MG63 (cell line): ENCODE measurements around the gene PPEF1. TPM values are rescaled to one million over a fixed set of nuclear protein-coding genes. Genes with fewer than 3 reads are reported as not detected.
"Not testable (repeated sequence)": the region's sequence is repeated elsewhere in the genome, so short reads cannot be mapped to it uniquely, and the experiment has no call there.

Experiments
- DNase-seq: peaks from one replicate; pipeline ENCODE4 v3.0.0-alpha.2; 2020
- H3K27me3 ChIP-seq: fragments of 250-450 bp; sonication (Bioruptor Pico); 2 replicates; pipeline ENCODE4 v1.5.1; 2020; ENCODE audit warnings: mild to moderate bottlenecking, moderate library complexity
- H3K36me3 ChIP-seq: fragments of 250-450 bp; sonication (Bioruptor Pico); 2 replicates; pipeline ENCODE4 v1.5.1; 2020; ENCODE audit warnings: mild to moderate bottlenecking, moderate library complexity
- H3K4me3 ChIP-seq: fragments of 250-450 bp; sonication (Bioruptor Pico); 2 replicates; pipeline ENCODE4 v1.5.1; 2020; ENCODE audit warnings: mild to moderate bottlenecking, moderate library complexity
- H3K9me3 ChIP-seq: fragments of 250-450 bp; sonication (Bioruptor Pico); 2 replicates; pipeline ENCODE4 v1.5.1; 2020; ENCODE audit warnings: mild to moderate bottlenecking, moderate library complexity
- total RNA-seq: library from RNA; depleted of rRNA; stranded (reverse); fragments of >200 nt; shearing (Covaris generic); gene quantifications from 2 replicates; pipeline ENCODE4 v1.2.3, GENCODE V29; 2014; ENCODE audit warnings: low replicate concordance

The PPEF1 gene
- total RNA-seq, 1 experiment from 2014 or later: not detected

DNA sequence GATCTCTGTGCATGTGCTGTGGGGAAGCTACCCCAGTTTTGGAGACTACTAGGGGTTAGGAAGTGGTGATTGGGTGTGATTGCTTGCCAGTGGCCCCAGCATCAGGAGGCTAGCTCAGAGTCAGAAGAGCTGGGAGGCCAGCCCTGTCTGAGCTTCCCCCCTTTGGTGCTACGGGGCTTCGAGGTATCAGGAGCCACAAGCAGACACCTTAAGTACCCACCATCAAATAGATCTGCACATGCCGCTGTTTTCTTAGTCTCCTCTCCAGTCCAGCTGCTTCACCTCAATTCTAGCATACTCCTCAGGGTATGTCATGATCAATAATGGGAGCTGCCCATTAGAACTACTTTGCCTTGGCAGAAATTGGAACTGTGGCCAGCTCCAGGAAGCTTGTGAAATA lies 10.8 kb upstream of the PPEF1 start:
- H3K27me3 ChIP-seq: no peaks in the 10 kb centered on the region
- DNase-seq: no peak
- H3K4me3 ChIP-seq: no peak overlapping the region
- no peaks in the 10 kb centered on the region for H3K9me3 ChIP-seq
- no peaks in the 10 kb centered on the region for H3K36me3 ChIP-seq

DNA sequence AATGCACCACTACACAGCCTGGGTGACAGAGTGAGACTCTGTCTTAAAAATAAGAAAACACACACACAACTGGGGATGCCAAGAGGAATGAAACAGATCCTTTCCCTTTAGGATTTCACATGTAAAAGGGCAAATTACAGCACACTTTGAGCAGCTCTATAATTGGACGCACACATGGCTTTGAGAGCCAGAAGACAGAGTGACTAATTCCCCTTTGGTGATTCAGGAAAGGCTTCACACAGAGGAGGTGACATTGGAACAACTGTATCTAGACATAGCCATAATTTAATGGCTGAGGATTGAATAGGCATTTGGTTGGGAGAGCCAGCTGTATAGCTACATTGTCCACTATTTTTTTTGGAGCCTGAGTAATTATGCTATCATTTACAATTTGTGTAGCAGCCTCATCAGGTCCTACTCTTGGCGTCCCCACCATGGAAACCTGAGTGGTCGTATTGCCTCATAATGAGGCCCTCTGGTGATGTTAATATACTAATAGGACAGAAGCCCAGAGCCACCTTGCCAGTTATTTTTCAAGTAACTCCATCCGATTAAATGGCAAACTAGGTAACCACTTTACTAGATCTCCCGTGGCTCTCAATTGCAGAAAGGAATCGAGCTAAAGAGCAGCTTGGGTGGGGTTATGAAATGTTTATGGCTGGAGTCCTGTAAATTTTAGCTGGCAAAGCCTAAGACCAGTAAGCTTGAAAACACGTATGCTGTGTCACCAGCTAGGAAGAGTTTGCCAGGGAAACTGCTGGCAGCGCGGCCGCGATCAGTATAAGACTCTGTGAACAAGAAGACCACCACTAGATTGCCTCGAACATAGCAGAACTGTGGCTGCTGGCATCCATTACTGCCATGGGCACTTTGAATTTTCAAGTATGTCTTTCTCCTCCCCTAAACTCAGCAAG lies 8.5 kb upstream of the PPEF1 start:
- DNase-seq: peak; percentile 51
- H3K36me3 ChIP-seq: no peaks in the 10 kb centered on the region
- H3K4me3 ChIP-seq: no peak overlapping the region
- H3K27me3 ChIP-seq: no peaks in the 10 kb centered on the region
- H3K9me3 ChIP-seq: no peaks in the 10 kb centered on the region

DNA sequence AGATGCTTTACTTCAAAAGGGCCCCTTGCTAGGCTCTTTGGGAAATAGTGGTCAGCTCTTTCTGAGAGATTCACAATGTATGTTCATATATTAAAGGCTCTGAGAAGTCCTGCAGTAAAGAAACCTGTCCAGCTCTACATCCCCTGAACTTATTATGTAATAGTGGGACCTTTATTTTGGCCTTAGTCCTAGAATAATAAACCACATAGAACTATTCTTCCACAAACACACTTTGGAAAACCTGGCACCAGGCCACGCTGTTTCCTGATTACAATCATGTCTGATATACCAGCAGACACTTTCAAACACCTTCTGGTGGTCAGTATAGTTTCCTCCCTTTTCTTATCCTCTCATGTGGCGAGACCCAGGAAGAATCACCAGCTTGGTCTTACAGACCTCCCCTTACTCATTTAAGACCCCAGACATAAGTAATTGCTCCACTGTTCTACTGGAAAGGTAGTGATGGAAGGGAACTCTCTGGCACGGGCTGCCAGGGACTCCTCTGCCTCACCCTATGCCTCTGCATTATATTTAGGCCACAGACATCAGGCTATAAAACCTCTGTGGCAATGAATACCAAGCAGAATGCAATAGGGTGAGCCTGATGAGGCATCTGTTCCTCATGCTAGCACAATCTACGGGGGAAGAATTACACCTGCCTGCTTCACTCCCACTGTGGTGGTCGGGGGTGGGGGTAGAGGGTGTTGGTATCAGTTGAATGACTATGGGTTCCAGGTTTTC lies 5.7 kb upstream of the PPEF1 start:
- DNase-seq: no peak
- Histone ChIP-seq H3K27me3 (no peaks in the 10 kb centered on the region), H3K4me3 (no peak overlapping the region), H3K9me3 (no peaks in the 10 kb centered on the region), H3K36me3 (no peaks in the 10 kb centered on the region)

DNA sequence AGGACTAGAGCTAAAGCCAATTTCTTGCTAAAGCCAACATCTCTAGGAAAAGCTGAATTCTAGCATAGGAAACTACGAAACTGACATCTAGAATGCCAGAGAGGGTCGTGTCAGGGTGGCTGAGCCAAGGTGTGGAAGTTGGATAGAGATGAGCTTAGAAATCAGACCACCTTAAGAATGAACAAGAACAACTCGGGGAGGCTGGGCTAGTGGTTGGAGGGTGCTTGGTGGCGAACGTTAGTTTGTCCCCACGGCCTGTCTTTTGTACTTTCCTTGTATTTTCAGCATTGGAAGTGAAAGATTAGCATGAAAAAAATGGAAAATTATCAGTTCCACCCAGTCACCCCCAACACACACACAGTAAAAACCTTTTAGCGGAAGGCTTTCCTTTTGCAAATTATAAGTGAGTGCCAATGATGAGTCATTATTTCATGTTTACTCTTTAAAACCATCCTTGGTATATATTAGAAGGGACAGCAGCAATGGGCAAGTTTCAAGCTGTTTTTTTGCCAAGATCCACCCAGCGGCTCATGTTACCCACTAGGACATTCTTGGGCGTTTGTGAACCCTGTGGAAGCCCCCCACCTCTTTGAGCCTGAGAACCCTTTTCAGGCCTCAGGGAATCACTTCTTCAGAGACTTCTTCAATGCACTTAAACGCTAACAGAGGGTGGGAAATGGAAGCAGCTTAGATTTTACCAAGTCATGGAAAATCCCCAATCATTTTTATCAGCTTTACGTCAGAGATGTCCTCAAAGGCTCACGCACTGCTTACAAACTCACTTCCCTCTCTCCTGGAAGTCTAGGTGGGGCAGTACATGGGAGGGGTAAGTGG lies 4.9 kb upstream of the PPEF1 start:
- DNase-seq: peak; percentile 59
- no peaks in the 10 kb centered on the region for H3K9me3 ChIP-seq
- H3K36me3 ChIP-seq: no peaks in the 10 kb centered on the region
- no peaks in the 10 kb centered on the region for H3K27me3 ChIP-seq
- H3K4me3 ChIP-seq: no peak overlapping the region

DNA sequence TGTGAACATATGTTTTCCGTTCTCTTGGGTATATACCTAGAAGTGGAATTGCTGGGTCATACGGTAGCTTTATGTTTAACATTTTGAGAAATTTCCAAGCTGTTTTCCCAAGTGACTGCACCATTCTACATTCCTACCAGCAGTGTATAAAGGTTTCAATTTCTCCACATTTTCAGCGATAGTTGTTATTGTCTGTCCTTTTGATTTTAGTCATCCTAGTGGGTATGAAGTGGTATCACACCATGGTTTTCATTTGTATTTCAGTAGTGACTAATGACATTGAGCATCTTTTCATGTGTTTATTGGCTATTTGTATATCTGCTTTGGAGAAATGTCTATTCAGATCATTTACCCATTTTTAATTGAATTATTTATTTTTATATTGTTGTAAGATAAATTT lies 2.4 kb downstream of the PPEF1 start:
- no peaks in the 10 kb centered on the region for H3K9me3 ChIP-seq
- H3K36me3 ChIP-seq: no peaks in the 10 kb centered on the region
- no peak overlapping the region for H3K4me3 ChIP-seq
- no peak for DNase-seq
- H3K27me3 ChIP-seq: no peaks in the 10 kb centered on the region

DNA sequence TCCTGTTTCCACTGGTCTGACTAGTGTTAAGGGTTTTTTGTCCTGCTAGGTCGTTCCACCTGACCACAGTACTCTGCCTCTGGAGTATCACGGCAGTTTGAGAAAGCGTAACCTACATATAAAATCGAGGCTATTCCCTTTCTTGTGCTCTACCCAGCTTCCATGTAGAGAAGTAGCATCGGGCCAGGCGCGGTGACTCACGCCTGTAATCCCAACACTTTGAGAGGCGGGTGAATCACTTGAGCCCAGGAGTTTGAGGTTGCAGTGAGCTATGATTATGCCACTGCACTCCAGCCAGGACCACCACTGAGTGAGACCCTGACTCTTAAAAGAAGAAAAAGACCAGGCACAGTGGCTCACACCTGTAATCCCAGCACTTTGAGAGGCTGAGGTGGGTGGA lies 7.5 kb downstream of the PPEF1 start:
- no peaks in the 10 kb centered on the region for H3K36me3 ChIP-seq
- peak; percentile 74 for DNase-seq
- H3K9me3 ChIP-seq: no peaks in the 10 kb centered on the region
- H3K27me3 ChIP-seq: no peaks in the 10 kb centered on the region
- no peak overlapping the region for H3K4me3 ChIP-seq

DNA sequence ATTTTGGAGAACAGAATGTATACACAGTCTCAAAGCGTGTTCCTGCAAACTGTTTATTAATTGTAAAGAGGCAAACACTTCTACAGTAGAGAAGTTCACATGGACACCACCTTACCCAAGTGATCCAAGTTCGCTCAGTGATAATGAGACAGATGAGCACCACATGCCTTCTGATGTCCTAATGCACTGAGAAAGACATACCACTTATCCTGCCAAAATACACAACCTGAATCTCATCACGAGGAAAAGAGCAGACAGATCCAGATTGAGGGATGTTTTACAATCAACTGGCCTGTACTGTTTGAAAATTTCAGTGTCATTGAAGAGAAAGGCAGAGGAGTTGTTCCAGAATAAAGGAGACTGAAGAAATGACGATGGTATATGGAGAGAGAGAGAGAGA lies 12.4 kb downstream of the PPEF1 start:
- Histone ChIP-seq H3K4me3 (no peak overlapping the region), H3K36me3 (no peaks in the 10 kb centered on the region), H3K27me3 (no peaks in the 10 kb centered on the region), H3K9me3 (no peaks in the 10 kb centered on the region)
- DNase-seq: no peak

DNA sequence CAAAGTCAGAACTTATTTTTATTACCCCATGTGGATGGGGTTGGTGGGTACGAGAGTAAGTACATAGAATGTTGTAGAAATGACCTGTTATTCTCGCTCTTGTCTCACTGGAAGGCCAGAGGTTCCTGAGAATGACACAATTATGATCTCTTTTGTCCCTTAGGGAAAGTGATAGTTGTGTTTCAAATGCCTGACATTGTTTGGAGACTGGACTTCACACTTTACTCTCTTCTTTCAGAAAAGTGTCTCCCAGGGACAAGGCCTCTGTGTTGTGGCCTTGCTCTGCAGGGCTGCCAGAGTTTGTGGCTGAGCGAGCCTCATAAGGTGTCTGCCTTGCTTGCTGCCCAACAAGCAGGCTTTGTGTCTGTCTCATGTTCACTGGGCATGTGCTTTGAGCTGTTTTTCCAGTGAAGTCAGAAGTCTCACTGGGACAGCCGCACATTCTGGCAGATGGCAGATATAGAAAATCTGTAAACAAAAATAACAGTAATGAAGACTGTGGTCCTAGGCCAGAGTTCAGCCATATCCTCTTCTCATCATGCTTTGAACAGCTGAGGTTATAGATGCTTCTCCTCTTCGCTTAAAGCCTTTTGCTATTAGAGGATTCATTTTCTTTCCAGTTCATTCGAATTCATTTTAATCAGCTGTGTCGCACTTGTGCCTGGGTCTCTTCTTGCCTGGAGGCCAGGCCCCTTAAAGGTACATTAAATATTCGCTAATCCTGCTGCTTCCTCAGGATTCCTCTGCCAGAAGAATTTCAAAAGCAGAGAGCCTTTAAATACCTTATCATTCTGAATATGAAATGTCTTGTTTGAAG lies 14.4 kb downstream of the PPEF1 start:
- no peak for DNase-seq
- H3K27me3 ChIP-seq: no peaks in the 10 kb centered on the region
- no peak overlapping the region for H3K4me3 ChIP-seq
- no peaks in the 10 kb centered on the region for H3K36me3 ChIP-seq
- no peaks in the 10 kb centered on the region for H3K9me3 ChIP-seq

DNA sequence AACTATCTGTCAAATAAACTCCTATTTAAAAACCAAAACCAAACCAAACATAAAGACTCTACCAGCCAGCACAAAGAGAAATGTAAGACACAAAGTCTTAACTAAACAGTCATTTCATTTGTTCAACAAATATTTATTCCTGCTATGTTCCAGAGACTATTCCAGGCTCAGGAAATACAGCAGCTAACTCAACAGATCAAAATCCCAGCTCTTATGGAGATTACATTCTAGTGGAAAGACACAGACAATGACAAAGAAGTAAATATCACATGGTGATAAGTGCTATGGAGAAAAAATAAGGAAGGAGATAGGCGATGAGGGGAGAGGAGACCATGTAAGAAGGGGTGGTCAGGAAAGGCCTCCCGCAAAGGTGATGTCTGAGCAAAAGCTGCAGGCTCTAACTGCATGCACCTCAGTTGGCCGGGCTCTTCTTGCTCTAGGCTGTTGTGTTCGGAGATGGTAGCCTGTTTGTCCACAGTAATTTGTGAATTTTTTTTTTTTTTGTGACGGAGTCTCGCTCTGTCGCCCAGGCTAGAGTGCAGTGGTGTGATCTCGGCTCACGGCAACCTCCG lies 15.1 kb downstream of the PPEF1 start:
- no peak for DNase-seq
- Histone ChIP-seq H3K27me3 (no peaks in the 10 kb centered on the region), H3K9me3 (no peaks in the 10 kb centered on the region), H3K36me3 (no peaks in the 10 kb centered on the region), H3K4me3 (no peak overlapping the region)

DNA sequence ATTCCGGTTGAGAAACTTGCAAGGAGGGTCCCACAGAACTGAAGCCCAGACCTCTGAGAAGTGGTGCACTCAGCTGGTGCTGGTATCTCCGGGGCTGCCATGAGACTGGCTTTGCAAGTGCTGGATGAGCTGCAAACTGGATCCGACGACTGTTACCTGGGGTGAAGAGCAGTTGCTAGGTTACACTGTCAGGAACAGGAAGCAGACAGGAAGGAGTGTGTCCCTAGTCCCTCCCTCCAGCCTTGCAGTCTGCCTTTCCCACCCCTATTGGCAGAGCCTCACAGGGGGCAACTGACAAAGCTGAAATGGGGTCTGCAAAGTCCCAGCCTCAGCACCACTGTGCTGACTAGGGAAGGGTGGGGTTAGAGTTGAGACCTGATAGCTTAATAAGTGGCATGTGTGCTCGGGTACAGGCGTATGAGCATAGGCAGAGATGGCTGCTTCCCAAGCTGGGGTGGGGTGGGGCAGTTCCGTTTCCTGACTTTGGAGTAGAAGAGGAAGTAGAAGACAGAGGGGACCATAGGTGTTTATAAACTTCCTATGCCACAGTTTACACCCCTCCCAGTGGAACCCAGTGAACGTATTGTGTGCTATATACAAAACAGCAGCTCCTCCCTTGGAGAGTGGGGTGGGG lies 18.0 kb downstream of the PPEF1 start:
- no peaks in the 10 kb centered on the region for H3K9me3 ChIP-seq
- DNase-seq: no peak
- H3K4me3 ChIP-seq: no peak overlapping the region
- no peaks in the 10 kb centered on the region for H3K27me3 ChIP-seq
- no peaks in the 10 kb centered on the region for H3K36me3 ChIP-seq

DNA sequence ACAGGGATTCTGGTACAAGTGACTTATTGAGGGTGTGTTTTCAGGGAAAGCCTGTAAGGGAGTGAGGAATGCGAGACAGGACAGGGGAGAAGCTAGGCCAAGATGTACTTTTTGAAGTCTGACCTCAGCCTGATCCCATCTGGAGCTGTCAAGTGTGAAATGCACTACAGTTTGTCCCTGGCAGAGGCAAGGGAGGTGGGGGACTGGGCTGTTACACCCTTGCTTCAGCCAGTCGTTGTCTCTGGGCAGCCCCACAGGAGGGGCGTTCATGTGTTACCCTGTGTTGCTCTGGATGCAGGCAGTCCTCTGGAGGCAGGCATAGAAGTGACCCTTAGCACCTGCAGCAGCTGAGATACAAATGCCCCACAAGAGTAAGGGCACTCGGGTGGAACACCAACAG lies 25.8 kb downstream of the PPEF1 start:
- Histone ChIP-seq H3K9me3 (no peaks in the 10 kb centered on the region), H3K27me3 (no peaks in the 10 kb centered on the region), H3K4me3 (no peak overlapping the region), H3K36me3 (no peaks in the 10 kb centered on the region)
- no peak for DNase-seq

DNA sequence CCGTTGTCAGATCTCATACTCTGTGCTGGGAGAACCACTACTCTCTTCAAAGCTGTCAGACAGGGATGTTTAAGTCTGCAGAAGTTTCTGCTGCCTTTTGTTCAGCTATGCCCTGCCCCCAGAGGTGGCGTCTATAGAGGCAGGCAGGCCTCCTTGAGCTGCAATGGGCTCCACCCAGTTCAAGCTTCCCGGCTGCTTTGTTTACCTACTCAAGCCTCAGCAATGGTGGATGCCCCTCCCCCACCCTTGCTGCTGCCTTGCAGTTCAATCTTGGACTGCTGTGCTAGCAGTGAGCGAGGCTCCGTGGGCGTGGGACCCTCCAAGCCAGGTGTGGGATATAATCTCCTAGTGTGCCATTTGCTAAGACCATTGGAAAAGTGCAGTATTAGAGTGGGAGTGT lies 32.2 kb downstream of the PPEF1 start:
- DNase-seq, H3K27me3 ChIP-seq, H3K4me3 ChIP-seq: not testable (repeated sequence)

DNA sequence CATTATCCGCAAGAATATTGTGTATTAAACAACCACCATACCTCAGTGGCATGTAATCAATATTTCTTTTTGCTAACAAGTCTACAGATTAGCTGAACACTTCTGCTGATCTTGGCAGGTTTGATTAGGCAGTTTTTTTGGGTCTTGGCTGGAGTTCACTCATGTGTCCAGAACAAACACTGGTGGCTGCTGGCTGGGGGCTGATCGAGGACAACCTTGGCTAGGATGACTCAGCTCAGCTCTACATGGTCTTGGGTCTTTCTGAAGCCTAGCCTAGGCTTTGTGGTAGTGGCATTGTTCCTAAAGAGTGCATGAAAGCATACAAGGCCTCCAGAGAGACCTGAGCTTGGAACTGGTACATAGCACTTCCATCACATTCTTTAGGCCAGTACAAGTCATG lies 41.1 kb downstream of the PPEF1 start:
- Histone ChIP-seq H3K27me3 (no peaks in the 10 kb centered on the region), H3K4me3 (no peak overlapping the region)
- DNase-seq: no peak

More for the DNA sequence above, 32.2 kb downstream of the PPEF1 start:
- not testable (repeated sequence) for H3K9me3 ChIP-seq, H3K36me3 ChIP-seq

DNA sequence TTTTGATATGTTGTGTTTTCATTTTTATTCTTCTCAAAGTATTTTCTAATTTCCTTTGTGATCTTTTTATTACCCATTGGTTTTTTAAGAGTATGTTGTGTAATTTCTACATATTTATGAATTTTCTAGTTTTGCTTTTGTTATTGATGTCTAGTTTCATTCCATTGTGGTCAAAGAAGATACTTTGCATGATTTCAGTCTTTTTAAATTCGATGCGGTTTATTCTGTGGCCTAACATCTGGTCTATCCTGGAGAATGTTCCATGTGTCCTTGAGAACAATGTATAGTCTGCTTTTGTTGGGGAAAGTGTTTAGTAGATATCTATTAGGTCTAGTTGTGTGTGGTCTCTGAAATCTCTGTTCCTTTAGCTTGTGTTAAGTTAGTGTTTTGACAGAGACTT lies 46.2 kb downstream of the PPEF1 start:
- no peaks in the 10 kb centered on the region for H3K36me3 ChIP-seq
- no peak overlapping the region for H3K4me3 ChIP-seq
- DNase-seq: no peak
- no peaks in the 10 kb centered on the region for H3K27me3 ChIP-seq
- H3K9me3 ChIP-seq: no peaks in the 10 kb centered on the region

More for the DNA sequence above, 41.1 kb downstream of the PPEF1 start:
- Histone ChIP-seq H3K9me3 (no peaks in the 10 kb centered on the region), H3K36me3 (no peaks in the 10 kb centered on the region)

DNA sequence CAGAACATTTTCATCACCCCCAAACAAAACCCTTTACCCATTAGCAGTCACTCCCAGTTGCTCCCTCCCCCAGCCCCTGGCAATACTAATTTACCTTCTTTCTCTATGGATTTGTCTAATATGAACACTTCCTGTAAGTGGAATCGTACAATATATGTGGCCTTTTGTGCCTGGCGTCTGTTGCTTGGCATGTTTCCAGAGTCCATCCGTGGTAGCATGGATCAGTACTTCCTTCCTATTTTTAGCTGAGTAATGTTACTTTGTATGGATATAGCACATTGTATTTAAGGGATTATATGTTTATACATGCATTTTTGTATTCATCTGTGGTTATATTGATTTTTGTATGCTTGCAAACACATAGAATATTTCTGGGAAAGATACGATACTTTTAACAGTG lies 48.2 kb downstream of the PPEF1 start:
- no peak for DNase-seq
- Histone ChIP-seq H3K9me3 (no peaks in the 10 kb centered on the region), H3K36me3 (no peaks in the 10 kb centered on the region), H3K27me3 (no peaks in the 10 kb centered on the region), H3K4me3 (no peak overlapping the region)
